Measurements from ENCODE around the gene ATP23.

ATP23 gene

GRCh38 chr12:57998251-57998650 is 56.9 kb downstream of the ATP23 start:
- no peaks in the 10 kb centered on the region for H3K36me3 ChIP-seq (ENCODE audit: insufficient read depth, low read length)
- H3K9ac ChIP-seq (ENCODE audit: low read length), result no peak overlapping the region
- no peaks in the 10 kb centered on the region for H3K9me2 ChIP-seq (ENCODE audit: low read depth, low read length)
- H2AFZ ChIP-seq (ENCODE audit: low read length), result no peak overlapping the region
- H3F3A ChIP-seq (ENCODE audit: insufficient read depth, low read length), result no peaks in the 10 kb centered on the region
- H3K4me3 ChIP-seq (ENCODE audit: low read depth, low read length, poor library complexity, severe bottlenecking), result no peak overlapping the region
- no peaks in the 10 kb centered on the region for H4K20me1 ChIP-seq (ENCODE audit: insufficient read depth, low read length)
- H3K4me1 ChIP-seq (ENCODE audit: insufficient read depth, low read length, severe bottlenecking), result no peaks in the 10 kb centered on the region
- TF ChIP-seq EZH2 (IDR thresholded peaks at IDR 0.05; ENCODE audit: borderline replicate concordance, low read length), result no peak
- no peak for TF ChIP-seq CTCF (IDR thresholded peaks at IDR 0.05; ENCODE audit: low read length)
- H3K79me2 ChIP-seq (ENCODE audit: insufficient read depth, low read length), result no peaks in the 10 kb centered on the region
- no peaks in the 10 kb centered on the region for H3K27me3 ChIP-seq (ENCODE audit: insufficient read depth, low read length)
- H3K9me3 ChIP-seq (ENCODE audit: low read length), result peaks cover 13% of the 10 kb centered on the region
- no peak overlapping the region for H3K27ac ChIP-seq (ENCODE audit: low read depth, low read length, poor library complexity, severe bottlenecking)
- no peak overlapping the region for H3K4me2 ChIP-seq (ENCODE audit: low read length)

- Histone ChIP-seq H3K36me3 (ENCODE audit: insufficient read depth, low read length) (no peaks in the 10 kb centered on the region), H3K4me2 (ENCODE audit: low read length) (no peak overlapping the region), H3K9me3 (ENCODE audit: low read length) (peaks cover 13% of the 10 kb centered on the region), H3K9me2 (ENCODE audit: low read depth, low read length) (no peaks in the 10 kb centered on the region), H4K20me1 (ENCODE audit: insufficient read depth, low read length) (no peaks in the 10 kb centered on the region), H3K27me3 (ENCODE audit: insufficient read depth, low read length) (no peaks in the 10 kb centered on the region), H2AFZ (ENCODE audit: low read length) (no peak overlapping the region), H3K79me2 (ENCODE audit: insufficient read depth, low read length) (no peaks in the 10 kb centered on the region), H3F3A (ENCODE audit: insufficient read depth, low read length) (no peaks in the 10 kb centered on the region), H3K4me3 (ENCODE audit: low read depth, low read length, poor library complexity, severe bottlenecking) (no peak overlapping the region), H3K4me1 (ENCODE audit: insufficient read depth, low read length, severe bottlenecking) (no peaks in the 10 kb centered on the region), H3K9ac (ENCODE audit: low read length) (no peak overlapping the region), H3K27ac (ENCODE audit: low read depth, low read length, poor library complexity, severe bottlenecking) (no peak overlapping the region)
- no peak for TF ChIP-seq CTCF (IDR thresholded peaks at IDR 0.05; ENCODE audit: low read length)
Observed at GRCh38 chr12:58000499-58000898, 59.1 kb downstream of the ATP23 start.

- Histone ChIP-seq H2AFZ (ENCODE audit: low read length) (no peak overlapping the region), H3K9ac (ENCODE audit: low read length) (no peak overlapping the region), H3K27me3 (ENCODE audit: insufficient read depth, low read length) (no peaks in the 10 kb centered on the region), H3K4me3 (ENCODE audit: low read depth, low read length, poor library complexity, severe bottlenecking) (no peak overlapping the region), H3K4me2 (ENCODE audit: low read length) (no peak overlapping the region), H3K4me1 (ENCODE audit: insufficient read depth, low read length, severe bottlenecking) (no peaks in the 10 kb centered on the region), H3K36me3 (ENCODE audit: insufficient read depth, low read length) (no peaks in the 10 kb centered on the region), H3K79me2 (ENCODE audit: insufficient read depth, low read length) (no peaks in the 10 kb centered on the region), H3F3A (ENCODE audit: insufficient read depth, low read length) (no peaks in the 10 kb centered on the region), H3K27ac (ENCODE audit: low read depth, low read length, poor library complexity, severe bottlenecking) (no peak overlapping the region), H3K9me3 (ENCODE audit: low read length) (no peaks in the 10 kb centered on the region), H4K20me1 (ENCODE audit: insufficient read depth, low read length) (no peaks in the 10 kb centered on the region), H3K9me2 (ENCODE audit: low read depth, low read length) (no peaks in the 10 kb centered on the region)
- TF ChIP-seq EZH2 (IDR thresholded peaks at IDR 0.05; ENCODE audit: borderline replicate concordance, low read length) (no peak), CTCF (IDR thresholded peaks at IDR 0.05; ENCODE audit: low read length) (no peak)
Observed at GRCh38 chr12:58007875-58008274, 66.5 kb downstream of the ATP23 start.

Data from OCI-LY1 (cell line).